ENCODE results near the gene APBA2.

The APBA2 gene

DNA sequence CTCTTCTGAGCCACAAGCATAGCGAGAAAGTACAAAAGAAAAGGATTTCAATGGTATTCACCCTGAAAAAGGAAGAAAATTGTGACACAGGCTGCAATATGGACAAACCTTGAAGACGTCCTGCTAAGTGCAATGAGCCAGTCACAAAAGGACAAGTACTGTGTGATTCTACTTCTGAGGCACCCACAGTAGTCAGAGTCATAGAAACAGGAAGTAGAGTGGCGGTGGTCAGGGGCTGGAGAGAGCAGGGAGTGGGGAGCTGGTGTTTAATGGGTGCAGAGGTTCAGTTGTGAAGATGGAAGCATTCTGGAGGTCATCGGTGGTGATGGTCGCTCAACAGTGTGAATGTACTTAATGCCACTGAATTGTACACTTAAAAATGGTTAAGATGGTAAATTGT lies 180.5 kb downstream of the APBA2 start:
- no peak for DNase-seq

DNA sequence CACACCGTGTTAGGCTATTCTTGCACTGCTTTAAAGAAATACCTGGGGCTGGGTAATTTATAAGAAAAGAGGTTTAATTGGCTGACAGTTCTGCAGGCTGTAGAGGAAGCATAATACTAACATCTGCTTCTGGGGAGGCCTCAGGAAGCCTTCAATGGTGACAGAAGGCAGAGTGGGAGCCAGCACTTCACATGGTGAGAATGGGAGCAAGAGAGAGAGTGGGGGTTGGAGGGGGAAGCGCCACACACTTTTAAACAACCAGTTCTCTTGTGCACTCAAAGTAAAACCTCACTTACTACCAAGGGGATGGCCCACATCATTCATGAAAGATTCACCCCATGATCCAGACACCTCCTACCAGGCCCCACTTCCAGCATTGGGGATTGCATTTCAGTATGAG lies 181.1 kb downstream of the APBA2 start:
- no peak for DNase-seq

DNA sequence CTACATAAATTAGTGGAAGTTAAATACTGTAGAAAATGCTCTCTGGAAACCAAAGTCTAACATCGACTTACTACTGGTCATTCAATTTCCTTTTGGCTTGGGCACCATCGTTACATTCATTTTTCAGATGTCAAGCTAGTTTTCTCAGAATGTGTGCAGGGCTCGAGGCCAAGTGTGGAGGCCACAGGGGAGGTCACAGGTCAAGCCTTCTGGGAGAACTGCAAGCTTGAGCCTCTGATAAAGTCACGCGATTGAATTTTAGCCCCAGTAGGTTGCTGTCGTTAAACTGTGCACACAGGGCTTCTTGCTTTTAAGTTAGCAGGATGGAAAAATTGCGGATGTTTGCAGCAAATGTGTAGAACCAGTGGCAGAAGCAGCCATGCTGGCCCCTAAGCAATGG lies 182.2 kb downstream of the APBA2 start:
- no peak for DNase-seq

DNA sequence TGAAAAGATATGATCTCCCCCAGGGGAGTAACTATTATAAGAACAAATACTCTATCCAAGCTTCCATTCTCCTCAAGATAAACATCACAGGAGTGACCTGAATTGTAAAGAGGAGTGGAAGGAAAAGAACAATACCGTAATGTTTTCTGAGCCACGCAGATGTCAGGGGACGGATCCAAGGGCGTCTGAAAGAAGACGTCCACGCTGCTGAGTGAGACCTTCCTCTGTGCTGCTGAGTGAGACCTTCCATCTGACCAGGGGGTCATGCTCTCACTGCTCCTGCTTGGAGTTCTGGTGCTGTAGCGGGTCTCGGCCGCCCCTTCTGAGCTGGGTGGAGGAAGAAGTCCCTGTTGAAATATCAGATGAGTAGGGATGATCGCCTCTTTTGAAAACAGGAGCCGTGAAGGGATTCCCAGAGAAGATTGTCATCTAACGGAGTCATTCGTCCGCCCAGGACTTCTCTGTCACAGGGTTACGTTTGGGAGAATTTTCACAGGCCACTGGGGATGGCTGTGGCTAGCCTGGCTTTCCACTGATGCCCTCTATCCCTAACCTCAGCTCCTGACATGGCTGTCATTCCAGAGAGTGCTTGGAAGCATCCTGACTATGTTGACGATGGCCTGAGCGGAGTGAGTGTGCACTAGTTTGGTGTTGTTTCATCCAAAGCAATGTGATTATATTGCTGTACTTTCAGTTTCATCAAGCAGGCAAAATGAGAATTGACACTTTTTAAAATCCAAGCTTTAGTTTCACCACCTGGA lies 184.9 kb downstream of the APBA2 start:
- no peak for DNase-seq

DNA sequence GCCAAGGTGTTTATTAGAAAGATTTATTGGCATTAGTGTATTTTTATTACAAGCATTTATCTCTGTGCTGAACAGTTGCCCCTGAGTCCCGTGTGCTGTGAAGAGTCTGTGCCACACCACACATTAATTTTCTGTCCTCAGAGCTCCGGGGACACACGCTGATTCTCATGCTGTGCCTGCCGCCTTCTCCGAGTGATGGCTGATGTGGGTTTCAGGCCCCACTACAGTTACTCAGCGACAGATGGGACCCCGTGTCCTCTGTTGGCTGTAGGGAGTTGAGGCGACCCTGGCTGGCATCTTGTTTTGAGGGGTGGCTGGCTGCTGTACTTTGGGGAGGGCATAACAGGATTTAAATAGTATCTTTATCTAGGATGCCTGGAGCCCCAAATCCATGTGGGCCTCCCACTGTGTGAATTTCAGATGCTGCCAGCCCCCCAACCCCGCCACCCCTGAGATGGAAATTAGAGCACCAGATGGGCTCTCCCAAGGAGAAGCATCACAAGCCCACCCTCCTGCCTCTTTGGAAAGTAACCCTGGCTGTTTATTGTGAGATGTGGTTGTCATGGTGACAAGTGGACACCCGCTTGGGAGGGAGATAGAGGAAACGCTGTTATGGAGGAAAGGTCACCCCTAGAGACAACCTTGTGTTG lies 185.6 kb downstream of the APBA2 start:
- DNase-seq, result no peak

DNA sequence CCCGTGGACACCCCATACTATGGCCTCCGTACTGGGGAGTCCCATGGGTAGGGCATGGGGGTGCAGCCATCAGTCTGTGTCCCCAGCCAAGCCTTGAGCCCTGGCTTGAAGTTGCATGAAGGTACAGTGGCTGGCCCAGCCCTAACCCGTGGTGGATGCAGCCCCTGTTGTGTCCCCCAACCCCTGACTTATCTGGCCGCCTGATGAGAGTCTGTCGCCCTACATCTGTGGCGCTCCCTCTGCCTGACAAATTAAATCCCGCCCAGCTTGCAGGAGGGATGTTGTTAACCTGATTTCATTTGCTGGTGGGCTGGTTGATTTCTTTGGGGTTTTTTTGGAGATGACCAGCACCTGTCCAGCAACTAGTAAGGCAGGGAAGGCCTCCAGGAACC lies 186.1 kb downstream of the APBA2 start:
- DNase-seq, result no peak

DNA sequence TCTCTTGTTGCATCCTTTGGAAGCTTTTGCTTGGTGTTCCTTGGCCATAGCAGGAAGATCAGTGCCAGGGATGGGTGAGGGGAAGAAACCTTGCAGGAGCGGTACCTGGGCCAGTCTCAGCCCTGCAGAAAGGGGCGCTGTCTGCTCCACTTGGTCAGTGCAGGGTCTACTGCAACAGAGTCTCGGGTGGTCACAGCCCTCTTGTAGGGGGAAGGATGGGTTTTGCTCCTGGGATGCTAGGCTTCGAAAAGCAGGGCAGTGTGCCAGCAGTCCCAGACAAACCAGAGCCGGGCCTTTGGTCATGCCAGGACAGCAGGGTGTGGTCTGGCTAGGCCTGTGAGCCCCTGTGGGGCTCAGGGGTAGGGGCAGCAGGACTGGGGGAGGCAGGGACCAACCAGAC lies 186.7 kb downstream of the APBA2 start:
- no peak for DNase-seq

DNA sequence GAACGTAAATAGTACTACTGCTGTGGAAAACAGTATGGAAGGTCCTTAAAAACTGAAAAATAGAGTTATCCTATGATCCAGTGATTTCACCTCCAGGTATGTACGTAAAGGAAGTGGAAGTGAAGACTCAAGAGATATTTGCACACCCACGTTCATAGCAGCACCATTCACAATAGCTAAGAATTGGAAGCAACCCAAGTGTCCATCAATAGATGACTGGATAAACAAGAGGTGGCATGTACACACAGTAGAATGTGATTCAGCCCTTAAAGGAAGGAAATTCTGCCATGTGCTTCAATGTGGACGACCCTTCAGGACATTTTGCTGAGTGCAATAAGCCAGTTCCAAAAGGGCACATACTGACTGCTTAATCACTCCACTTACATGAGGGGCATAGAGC lies 188.3 kb downstream of the APBA2 start:
- no peak for DNase-seq

DNA sequence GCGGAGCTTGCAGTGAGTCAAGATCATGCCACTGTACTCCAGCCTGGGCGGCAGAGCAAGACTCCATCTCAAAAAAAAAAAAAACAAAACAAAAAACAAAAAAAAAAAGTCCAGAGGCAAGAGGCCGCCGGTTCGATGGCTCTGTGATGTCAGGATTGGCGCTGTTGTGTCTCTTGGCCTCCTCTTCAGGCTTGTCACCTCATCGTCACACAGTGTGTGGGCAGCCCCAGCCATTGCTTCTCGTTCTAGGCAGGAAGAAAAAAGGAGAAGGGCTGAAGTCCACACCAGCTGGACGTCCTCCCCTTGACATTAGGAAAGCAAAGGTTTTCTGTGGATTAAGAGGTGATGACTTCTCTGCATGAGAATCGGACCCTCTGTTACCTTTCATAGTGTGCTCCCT lies 192.8 kb downstream of the APBA2 start:
- no peak for DNase-seq

DNA sequence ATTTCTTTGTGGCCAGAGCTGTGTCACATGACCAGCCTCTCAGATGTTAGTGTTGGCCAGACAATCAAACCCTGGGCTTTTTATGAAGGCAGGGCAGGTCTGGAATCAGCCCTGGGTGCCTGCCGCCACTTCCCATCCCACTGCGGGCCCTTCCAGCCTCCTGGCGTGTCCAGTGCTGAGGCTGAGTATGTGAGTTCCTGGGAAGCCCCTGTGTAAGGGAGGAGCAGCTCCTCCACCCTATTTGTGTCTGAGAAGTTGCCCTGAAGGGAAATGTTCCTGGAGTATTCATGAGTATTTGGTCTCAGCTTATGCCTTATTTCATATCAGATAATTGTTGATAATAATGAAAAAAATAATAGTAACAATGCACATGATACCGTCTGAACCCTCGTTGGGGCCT lies 193.7 kb downstream of the APBA2 start:
- no peak for DNase-seq

DNA sequence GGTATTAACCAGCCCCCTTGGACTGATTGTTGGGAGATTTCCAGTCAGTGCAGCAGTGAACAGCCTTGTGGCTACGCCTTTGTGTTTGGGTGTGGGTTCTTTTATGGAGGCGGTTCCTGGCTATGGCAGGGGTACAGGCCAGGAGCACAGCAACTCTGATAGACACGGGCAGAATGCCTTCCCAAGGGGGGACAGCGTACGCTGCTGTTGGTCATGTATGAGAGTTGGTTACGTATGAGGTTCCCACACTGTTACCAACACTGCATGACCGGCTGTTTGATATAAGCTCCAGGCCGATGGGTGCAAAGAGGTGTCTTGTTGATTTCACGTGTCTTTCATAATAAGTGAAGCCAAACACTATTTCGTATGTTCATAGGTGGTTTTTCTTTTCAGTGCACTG lies 196.0 kb downstream of the APBA2 start:
- DNase-seq, result no peak

DNA sequence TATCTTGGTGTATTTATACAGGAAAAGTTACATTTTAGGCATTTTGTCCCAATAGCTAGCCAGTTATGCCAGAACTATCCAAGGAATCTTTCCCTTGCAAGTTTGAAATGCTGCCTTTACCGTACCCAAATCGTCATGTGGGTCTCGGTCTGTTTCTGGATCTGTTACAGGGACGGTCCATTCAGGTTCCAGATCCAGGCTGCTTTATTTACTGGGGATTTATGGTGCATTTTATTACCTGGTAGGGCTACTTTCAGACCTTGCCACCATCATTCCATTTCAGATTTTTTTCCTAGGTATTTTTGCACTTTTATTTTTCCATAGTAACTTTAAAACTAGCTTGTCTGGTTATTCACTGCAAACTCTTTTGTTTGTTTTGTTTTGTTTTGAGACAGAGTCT lies 197.4 kb downstream of the APBA2 start:
- DNase-seq, result no peak

DNA sequence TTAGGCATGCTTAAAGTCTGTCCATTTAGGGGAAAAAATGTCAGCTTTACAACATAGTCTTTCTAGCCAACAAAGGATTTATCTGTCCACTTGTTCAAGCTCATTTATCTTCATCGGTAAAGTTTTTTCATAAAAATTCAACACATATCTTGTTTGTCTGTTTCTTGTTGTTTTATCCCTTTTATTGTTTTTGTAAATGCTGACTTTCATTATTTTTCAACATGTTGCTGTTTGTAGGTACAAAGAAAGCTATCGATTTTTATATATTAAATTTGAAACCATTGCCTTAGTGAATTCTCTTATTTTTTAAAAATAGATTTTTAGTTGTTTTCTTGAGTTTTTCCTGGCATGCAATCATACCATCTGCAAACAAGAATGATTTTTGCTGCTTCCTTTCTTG lies 198.1 kb downstream of the APBA2 start:
- DNase-seq, result no peak

DNA sequence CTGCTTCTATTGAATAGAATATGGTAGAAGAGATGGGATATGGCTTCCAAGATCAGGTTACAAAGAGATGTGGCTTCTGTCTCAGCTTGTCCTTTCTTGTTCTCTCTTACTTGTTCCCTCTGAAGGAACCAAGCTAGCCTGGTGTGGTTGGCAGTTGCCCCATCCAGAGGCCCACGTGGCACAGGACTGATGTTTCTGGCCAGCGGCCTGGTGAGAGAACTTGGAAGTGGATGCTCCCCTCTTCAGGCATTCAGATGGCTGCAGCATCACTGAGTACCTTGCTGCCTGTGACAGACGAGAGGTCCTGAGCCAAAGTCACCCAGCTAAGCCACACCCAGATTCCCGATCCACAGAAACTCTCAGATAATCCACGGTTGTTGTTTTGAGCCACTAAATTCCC lies 200.2 kb downstream of the APBA2 start:
- DNase-seq, result no peak

DNA sequence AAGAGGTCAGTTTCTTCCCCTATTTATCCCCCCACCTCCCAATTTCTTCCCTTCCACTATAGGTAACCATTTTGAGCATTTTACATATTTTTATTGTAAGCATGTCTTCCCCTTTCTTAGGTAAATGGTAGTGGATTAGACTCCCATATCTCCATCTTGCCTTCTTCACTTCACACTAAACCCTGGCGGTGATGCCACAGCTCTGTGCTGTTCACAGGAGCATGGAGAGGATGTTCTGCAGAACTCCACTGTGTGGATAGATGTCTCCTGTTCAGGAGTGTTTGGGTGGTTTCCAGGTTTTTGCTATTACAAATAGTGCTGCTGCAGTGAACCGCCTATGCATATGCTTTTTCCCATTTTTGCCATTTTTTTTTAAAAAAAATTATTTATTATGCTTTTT lies 201.1 kb downstream of the APBA2 start:
- DNase-seq, result no peak

DNA sequence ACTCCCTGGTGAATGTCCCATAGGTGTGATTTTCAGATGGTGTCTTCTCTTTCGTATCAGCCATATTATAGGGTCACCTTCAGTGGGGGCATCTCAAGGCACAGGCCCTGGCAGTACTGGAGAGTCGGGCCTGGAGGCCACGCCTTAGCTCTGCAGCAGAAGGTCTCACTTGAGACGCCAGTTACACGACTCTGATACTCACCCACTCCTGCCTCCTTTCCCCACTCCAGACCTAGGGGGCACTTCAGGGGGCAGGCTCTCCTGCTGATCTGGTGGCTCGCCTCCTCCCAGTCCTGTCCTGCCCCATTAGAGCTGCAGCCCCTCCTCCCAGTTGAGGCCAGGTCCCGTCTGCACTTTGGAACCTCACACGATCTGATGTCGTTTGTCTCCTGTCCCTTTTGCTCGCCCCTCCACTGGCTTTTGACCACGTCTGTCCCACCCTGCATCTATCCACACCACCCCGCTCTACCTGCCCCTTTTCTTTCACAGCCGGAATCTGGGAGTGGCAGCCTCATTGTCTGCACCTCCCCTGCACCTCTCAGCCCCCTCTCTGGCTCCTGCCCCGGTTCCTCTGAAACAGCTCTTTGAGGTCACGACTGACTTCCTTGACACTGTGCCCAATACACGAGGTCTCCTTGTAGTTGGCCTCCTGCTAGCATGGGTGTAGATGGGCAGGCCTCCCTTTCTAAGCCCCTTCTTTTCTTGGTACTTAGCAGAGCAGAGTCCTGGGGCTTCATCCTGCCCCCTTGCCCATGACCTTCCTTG lies 201.9 kb downstream of the APBA2 start:
- no peak for DNase-seq

DNA sequence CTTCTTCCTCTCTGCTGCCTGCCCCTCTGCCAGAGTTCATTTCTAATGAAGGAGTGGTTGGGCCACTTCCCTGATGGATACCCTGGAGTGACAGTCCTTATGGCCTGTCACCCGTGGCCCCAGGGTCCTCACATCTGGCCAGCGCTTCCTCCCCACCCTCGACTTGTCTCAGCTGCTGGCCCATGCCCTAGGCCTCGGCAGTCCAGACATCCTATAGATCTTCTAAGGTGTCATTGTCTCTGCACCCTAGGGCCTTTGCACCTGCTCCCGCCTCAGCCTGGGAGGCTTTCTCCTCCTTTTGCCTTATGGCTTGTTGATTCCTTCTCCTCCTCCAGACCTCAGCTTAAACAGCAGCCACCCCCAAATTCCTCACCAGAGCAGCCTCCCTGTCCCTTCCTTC lies 202.9 kb downstream of the APBA2 start:
- no peak for DNase-seq

DNA sequence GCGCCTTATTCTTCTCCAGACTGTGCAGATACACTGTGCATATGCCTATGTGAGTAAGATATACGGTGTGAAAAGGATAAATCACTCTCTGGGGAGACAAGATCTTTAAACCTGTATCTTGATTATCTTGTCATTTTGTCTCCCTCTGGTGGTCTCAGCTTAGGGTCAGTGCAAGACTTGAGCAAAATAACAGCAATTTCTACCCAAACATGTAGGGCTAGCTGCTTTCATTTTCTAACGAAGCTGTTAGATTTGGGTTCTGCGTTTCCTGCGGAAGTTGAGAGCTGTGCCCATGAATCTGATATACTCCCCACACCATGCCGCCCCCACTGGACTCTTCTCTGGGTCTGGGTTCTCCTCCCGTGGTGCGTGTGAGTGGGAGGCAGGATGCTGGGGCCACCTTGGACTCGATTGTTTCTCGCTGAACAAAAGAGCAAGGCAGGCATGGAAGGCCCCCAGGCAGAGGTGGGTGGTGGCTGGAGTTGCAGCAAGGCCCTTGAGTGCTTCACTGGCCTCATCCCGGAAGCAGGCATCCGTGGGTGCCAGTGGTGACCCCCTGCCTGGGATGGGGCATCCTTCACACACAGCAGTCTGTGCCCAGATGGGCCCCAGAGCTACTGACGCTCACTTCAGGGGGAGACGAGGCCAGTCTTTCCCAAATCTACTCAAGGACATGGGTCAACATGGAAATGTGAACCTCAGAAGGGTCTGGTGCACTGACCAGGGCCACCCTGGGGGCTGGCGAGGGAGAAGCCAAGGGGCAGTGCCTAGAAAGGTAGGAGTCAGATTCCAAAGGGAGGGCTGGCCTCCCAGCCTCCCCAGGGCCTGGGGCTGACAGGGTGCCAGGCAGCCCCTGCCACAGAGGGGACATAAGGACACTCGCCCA lies 204.2 kb downstream of the APBA2 start:
- DNase-seq, result no peak

DNA sequence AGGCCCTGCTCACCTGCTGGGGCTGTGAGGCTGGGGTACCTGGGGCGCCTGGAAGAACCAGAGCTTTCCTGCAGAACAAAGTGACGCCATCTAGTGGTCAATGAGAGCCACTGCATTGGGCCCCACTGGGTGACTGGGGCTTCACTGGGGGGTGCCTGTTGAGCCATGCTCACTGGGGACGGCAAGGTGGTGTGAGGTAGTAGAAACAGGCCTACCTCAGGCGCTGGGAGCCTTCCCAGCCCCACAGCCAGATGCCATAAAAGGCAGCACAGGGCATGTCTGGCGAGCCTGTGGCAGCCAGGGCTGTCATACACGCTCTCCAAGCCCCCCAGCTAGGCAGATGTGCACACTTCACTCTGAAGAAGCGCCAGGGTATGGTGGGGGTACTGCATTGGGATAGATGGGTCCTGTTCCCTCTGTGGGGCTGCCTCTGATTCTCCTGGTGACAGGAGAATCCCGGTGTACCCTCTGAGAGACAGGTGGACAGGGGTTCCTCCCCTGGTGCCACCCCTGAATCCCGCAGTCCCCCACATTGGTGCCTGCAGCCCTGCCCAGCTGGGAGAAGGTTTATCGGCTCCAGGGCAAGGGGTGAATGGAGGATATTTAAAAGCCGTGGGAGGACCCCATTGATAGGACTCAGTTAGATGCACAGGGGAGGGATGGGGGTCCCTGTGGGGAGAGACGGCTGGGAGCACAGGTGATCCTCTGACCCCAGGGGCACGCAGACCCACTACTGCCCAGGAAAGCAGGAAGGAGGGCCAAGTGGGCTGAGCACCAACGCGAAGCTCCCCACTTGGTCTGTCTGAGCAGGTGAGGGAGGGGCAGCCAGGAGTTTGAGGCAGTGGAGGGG lies 205.1 kb downstream of the APBA2 start:
- DNase-seq, result no peak

DNA sequence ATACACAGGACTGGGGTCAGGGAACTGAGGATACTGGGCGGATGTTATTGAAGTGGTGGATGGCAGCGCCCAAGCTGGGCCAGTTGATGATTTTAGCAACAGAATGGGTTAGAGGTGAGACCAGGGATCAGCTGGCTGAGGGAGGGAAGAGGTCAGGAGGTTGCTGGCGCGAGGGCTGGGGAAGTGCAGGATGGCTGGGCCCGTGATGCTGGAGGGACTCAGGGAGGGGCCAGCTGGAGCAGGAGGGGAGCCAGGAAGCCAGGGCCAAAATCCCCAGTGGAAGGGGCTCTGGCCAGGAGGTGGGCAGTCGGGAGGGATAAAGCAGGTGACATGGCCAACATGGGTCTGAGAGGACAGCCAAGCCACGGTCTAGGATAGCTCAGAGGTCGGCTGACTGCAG lies 205.9 kb downstream of the APBA2 start:
- DNase-seq, result no peak

DNA sequence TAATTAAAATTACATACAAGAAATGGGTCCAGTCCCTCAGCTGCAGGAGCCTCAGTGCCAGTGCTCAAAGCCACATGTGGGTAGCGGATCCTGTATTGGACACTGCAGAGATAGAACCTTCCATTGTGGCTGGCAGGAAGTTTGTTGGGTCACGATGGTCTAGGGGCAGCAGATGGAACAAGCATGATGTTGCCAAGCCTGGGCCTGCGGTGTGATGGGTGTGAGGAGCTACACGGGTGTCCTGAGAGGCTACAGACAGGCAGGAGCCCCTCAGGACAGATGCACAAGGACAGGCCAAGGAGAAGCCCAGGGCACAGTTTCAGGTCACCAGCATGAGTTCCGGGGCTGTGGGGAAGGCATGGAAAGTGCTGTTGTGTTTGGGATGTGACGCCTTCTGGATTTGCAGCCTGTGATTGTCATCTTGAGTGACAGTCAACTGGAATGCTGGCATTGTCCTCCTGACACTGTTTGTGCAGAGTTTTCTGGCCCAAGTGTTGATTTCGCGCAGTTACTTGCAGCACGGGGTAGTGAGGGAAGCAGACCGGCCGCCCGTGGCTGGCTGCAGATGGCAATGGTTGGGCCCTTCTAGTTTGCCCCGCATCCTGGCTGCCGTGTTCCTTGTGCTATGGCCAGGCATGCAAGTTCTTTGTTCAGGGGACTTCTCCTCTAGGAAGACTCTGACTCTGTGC lies 206.7 kb downstream of the APBA2 start:
- DNase-seq, result no peak

DNA sequence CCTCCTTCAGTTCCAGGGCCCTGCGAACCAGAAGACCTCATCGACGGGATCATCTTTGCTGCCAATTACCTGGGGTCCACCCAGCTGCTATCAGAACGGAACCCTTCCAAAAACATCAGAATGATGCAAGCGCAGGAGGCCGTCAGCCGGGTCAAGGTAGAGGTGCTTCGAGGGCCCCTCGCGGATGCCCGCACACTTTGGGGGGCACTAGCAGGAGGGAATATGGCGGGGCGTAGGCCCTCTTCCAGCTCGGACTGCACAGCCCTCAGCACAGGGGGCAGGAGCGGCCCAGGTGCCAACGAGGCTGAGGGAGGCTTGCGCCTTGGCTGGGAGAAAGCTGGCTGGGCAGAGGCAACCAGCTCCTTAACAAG lies 207.3 kb downstream of the APBA2 start:
- DNase-seq, result no peak
